Left lobe of liver (tissue), 2 donors: ENCODE results near the gene MYL1. TPM values are rescaled to one million over a fixed set of nuclear protein-coding genes. Genes with fewer than 3 reads are reported as not detected.

ENCODE experiments used
- ATAC-seq: fragments of 200-7000 bp; cut with Tn5 transposase; one replicate; pipeline ENCODE4 v1.9.1; 2020; ENCODE audit warnings: mild to moderate bottlenecking, moderate library complexity
- DNase-seq: peaks from one replicate; pipeline ENCODE4 v3.0.0-alpha.2; 2020; ENCODE audit warnings: low spot score
- total RNA-seq: library from RNA; stranded (reverse); gene quantifications from one replicate; pipeline ENCODE4 v1.2.1, GENCODE V29; 2021
- donor health status: DM: no; HTN: no; CAD: no; lungs with moderate emphysema.
- donor health status: DM: no; HTN: yes; CAD: no.

The MYL1 gene
- total RNA-seq: not detected

- ATAC-seq: no peak
- DNase-seq: no peak
Measured at GRCh38 chr2:210315015-210315788, at the start of gene MYL1. TSS of gene MYL1 (minus strand) at chr2:210315174. CDS start at chr2:210315042, 132 bp downstream.

- ATAC-seq (no peak), DNase-seq (no peak)
Measured at GRCh38 chr2:210363876-210364275, 48.9 kb upstream of the MYL1 start.

DNA sequence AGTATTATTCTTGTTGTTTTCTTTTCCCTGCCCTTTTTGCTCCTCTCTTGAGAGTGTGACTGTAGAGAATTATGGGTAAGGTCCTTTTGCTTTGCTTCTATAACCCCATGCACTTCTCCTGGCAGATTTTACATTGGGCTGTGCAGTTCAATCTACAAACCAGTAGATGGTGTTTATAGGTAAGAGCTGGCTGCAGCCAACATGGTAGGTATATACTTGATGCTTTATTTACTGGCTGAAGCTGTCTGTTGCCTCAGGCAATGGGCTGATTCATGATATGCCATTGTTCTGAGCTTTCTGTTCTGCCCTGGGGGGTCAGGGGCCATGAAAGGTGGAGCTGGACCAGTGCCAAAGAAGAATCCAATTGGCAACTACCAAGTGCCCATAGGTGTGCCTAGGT is 48.3 kb upstream of the MYL1 start:
- ATAC-seq (peak; percentile 56), DNase-seq (no peak)

- ATAC-seq (no peak), DNase-seq (no peak)
Measured at GRCh38 chr2:210360412-210360811, 45.4 kb upstream of the MYL1 start.

GRCh38 chr2:210356944-210357343 is 42.0 kb upstream of the MYL1 start:
- no peak for ATAC-seq
- no peak for DNase-seq

GRCh38 chr2:210337159-210337558 is 22.2 kb upstream of the MYL1 start:
- ATAC-seq: no peak
- DNase-seq: no peak

DNA sequence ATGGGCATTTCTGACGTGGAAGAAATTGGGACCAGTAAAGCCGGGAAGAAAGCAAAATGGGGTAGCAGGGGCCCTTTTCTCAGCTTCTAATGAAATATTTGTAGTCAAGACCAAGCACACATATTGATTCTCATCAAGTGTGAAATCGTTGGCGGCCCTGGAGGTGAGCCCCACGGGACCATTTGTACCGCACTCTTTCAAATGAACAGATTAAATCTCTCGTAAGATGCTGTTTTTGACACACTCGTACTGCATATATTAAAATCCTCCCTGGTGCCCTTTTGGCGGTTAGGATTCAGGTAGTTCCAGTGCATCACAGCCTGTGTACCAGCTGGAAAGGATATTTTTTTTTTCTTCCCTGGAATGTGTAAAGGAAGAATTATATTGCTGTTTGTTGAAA is 9.9 kb upstream of the MYL1 start:
- ATAC-seq (no peak), DNase-seq (no peak)

DNA sequence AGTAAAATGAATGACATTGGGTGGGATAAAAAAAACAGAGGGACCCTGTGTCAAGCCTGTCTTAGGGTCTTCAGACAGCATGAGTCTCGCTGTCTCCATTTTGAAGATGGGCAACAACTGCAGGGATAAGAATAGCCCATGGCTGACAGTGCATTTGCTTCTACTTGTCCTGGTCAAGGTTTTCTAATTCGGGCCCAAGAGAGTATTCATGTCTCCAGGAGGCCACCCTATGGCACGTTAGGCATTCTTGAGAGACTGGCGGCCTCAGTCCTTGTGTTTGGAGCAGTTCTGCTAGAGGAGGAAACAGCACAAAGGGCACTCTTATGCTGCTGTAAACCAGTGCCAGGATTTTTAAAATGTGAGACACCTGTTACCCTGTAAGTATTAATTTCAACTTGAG is 9.5 kb upstream of the MYL1 start:
- ATAC-seq (no peak), DNase-seq (no peak)

DNA sequence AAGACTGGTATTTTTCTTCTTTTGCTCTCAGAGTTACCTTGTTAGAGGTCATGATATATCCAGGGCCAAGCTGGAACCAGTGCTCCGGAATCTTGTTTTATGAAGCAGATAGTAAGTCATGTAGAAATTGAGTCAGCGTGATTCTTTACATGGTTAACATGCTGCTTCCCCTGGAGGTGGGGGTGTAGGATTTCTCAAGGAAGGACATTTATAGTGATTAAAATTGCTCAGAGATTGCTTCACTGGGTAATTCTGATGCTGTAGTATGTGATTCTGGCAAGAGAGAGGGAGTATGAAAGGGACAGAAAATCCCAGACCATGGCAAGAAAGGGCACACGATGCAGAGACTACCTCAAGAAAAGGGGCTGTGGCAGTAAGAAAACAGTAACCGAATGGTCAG is 8.0 kb upstream of the MYL1 start:
- DNase-seq (no peak), ATAC-seq (no peak)

DNA sequence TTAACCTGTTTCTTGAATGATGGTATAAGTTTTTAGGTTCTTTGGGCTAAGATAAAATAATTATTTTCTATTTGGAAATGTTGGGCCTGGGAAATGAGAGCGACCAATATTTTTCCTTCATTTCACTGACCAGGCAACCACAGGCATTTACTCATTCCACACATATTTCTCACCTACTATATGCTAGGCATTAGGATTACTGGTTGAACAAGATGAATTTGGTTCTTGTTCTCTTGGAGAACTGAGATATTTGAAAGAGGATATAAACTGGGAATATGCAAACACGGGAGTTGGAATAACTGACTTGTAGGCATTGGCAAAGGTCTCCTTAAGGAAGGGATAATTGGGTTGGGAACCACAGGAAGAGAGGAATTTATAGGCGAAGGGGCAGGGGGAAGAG is 3.9 kb upstream of the MYL1 start:
- no peak for DNase-seq
- ATAC-seq: no peak

DNA sequence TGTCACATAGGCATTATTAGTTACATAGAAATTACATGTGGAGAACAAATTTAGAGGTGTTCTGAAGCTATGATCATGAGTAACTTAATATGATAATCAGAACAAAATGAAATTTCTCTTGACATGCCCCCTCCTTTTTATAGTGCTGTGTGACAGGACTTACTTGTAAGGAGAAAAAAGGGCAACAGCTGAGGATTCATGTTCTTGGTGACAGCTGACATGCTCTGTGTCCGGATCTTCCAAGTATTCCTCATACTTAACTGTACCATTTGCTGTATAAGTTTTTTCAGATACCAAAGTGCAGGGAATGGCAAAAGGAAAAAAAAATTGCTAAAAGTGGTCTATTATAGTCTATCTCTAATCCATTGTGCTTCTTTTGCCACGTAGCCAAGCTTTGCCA is 3.5 kb upstream of the MYL1 start:
- no peak for ATAC-seq
- DNase-seq: no peak

- DNase-seq (no peak), ATAC-seq (no peak)
Measured at GRCh38 chr2:210310550-210310949, 4.4 kb downstream of the MYL1 start.

- no peak for ATAC-seq
Measured at GRCh38 chr2:210309548-210310233, 5.3 kb downstream of the MYL1 start.

GRCh38 chr2:210303498-210303897 is 11.5 kb downstream of the MYL1 start:
- ATAC-seq (no peak), DNase-seq (no peak)

More at GRCh38 chr2:210309548-210310233, 5.3 kb downstream of the MYL1 start:
- DNase-seq: no peak

GRCh38 chr2:210302326-210302725 is 12.6 kb downstream of the MYL1 start:
- DNase-seq: no peak
- ATAC-seq: no peak

- no peak for ATAC-seq
- DNase-seq: no peak
Measured at GRCh38 chr2:210299866-210300373, 15.1 kb downstream of the MYL1 start.

DNA sequence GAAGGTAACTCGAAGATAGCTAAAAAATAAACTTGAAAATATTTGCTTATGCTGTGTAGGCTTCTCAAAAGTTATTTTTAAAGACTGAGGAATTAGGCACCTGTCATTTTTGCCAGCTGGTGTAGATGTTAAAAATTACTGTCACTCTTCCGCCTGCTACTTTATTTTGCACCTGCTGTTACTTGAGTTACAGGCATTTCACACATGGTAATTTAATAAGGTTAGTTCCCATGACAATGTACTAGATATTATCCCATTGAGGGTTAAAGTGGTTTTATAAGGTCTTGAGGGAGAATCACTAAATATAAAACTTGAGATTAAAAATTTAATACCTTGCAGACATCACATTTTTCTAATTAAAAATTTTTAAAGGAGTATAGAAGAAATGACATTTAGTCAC is 26.6 kb downstream of the MYL1 start:
- ATAC-seq (no peak), DNase-seq (no peak)

DNA sequence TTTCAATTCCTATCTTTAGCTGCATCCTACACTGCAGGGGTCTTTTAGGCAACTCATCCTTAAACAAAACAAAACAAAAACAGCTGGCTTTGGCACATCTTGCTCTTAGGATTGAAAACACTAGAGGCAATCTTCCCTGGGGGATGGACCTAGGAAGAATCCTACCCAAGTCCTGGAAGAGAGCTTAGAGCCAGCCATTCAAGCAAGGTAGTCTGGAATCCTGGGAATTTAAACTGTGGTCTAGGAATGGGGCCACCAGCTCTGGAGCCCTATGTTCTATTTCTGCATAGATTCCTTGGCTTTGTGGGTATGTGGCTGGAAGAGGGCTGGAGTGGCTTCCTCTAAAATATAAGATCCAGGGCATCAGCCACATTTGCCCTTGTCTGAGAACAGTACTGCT is 27.7 kb downstream of the MYL1 start:
- ATAC-seq: no peak
- no peak for DNase-seq

- ATAC-seq (no peak), DNase-seq (no peak)
Measured at GRCh38 chr2:210286123-210286680, 28.8 kb downstream of the MYL1 start.

DNA sequence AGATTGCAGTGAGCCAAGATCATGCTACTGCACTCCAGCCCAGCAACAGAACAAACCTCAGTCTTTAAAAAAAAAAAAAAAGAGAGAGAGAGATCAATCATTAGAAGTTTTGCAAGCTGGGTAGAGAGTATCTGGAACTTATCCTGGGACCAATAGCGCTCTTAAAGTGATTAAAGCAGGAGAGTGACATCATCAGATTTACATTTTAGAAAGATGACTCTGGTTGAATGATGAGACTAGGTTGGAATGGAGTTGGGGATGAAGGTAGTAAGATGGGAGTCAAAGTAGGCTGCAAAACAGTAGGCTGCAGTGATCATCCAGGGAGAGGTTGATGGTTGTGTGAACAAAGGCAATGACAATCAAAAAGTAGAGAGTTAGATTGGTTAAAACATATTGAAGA is 37.8 kb downstream of the MYL1 start:
- ATAC-seq: no peak

DNA sequence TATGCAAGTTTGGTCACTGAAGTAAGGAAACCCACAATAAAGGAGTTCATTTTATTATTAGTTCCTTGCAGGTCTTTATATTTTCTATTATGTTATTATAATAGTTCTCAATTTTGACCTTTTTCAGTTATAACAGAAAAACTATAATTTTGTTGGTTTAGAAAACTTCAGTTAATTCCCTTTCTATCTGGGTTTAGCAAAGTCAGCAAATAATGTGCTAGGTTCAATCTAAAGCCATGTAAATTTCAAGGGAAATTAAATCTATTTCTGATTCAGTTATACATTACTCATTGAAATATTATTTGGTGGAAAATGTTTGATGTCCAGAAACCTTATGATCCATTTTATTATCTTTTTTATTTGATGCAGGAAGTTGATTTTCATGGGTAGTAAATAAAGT is 43.7 kb downstream of the MYL1 start:
- ATAC-seq (no peak), DNase-seq (no peak)

More for the DNA sequence above, 37.8 kb downstream of the MYL1 start:
- no peak for DNase-seq

DNA sequence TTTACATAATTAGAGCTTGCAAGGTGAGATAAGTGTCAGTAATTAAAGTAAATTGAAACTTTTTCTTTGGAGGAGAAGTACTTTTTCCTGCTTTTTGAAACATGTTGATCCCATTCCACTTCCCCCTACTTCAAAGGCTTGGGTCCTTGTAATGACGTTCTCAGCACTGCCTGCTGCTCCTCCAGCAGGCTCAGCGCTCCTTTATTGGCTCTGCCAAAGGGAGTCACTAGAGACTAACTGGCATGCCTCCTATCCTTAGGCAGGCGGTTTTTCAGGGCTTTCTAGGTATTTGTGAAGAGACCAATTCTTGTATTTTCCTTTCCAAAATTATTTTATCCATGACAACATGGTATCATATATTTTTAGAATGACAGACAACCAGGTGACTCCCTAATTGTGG is 45.8 kb downstream of the MYL1 start:
- ATAC-seq (no peak), DNase-seq (no peak)
